ENCODE measurements around the gene C19orf25. TPM values are rescaled to one million over a fixed set of nuclear protein-coding genes. Genes with fewer than 3 reads are reported as not detected.

C19orf25 gene
- total RNA-seq, 1 donor from 2014 or later = 38.0 TPM

DNA sequence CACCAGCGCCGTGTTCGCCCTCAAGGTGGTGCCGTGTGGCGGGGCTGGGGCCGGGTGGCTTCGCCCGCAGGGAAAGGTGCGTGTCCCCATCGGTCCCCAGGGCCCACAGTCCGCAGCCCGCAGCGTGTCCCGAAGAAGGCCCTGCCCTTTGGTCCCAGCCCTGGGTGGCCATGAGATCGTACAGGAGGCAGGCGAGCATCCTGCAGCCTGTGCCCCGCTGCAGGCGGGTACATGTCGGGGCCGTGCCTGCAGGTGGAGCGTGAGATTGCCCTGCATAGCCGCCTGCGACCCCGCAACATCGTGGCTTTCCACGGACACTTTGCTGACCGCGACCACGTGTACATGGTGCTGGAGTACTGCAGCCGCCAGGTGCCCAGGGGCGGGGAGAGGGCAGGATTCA is 46.3 kb upstream of the C19orf25 start:
- Mint-ChIP-seq H3K36me3 (ENCODE audit: unreplicated experiment) (no peaks in the 10 kb centered on the region), H3K4me3 (ENCODE audit: unreplicated experiment) (no peak overlapping the region), H3K27ac (ENCODE audit: unreplicated experiment) (no peak overlapping the region), H3K27me3 (ENCODE audit: unreplicated experiment) (peaks cover 21% of the 10 kb centered on the region), H3K4me1 (ENCODE audit: unreplicated experiment) (peaks cover 4% of the 10 kb centered on the region), H3K9me3 (ENCODE audit: unreplicated experiment) (no peaks in the 10 kb centered on the region)
- TF ChIP-seq, protein P1, sequence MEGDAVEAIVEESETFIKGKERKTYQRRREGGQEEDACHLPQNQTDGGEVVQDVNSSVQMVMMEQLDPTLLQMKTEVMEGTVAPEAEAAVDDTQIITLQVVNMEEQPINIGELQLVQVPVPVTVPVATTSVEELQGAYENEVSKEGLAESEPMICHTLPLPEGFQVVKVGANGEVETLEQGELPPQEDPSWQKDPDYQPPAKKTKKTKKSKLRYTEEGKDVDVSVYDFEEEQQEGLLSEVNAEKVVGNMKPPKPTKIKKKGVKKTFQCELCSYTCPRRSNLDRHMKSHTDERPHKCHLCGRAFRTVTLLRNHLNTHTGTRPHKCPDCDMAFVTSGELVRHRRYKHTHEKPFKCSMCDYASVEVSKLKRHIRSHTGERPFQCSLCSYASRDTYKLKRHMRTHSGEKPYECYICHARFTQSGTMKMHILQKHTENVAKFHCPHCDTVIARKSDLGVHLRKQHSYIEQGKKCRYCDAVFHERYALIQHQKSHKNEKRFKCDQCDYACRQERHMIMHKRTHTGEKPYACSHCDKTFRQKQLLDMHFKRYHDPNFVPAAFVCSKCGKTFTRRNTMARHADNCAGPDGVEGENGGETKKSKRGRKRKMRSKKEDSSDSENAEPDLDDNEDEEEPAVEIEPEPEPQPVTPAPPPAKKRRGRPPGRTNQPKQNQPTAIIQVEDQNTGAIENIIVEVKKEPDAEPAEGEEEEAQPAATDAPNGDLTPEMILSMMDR (IDR thresholded peaks at IDR 0.05) = no peak
- DNase-seq (ENCODE audit: extremely low spot score, unreplicated experiment) = no peak

DNA sequence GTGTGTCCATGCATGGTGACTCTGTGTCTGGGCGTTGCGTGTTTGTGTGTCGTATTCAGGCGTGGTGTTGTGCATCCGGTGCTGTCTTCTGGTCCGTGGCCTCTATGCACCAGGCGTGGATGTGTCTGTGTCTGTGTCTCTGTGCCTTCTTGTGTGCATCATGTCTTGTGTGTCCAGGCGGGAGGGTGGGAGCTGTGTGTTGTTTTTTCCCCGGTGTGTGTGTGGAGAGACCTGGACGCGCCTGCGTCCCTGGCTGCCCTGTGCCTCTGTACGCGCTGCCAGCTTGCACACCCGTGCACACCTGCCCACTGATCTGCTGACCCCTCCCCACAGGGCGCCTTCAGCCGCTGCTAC is 45.9 kb upstream of the C19orf25 start:
- H3K4me1 Mint-ChIP-seq (ENCODE audit: unreplicated experiment) = peaks cover 4% of the 10 kb centered on the region
- H3K4me3 Mint-ChIP-seq (ENCODE audit: unreplicated experiment) = peak overlapping the region; percentile 36
- H3K27ac Mint-ChIP-seq (ENCODE audit: unreplicated experiment) = no peak overlapping the region
- H3K9me3 Mint-ChIP-seq (ENCODE audit: unreplicated experiment) = no peaks in the 10 kb centered on the region
- TF ChIP-seq, protein P1 (IDR thresholded peaks at IDR 0.05) = no peak
- no peak for DNase-seq (ENCODE audit: extremely low spot score, unreplicated experiment)
- peaks cover 18% of the 10 kb centered on the region for H3K27me3 Mint-ChIP-seq (ENCODE audit: unreplicated experiment)
- no peaks in the 10 kb centered on the region for H3K36me3 Mint-ChIP-seq (ENCODE audit: unreplicated experiment)

DNA sequence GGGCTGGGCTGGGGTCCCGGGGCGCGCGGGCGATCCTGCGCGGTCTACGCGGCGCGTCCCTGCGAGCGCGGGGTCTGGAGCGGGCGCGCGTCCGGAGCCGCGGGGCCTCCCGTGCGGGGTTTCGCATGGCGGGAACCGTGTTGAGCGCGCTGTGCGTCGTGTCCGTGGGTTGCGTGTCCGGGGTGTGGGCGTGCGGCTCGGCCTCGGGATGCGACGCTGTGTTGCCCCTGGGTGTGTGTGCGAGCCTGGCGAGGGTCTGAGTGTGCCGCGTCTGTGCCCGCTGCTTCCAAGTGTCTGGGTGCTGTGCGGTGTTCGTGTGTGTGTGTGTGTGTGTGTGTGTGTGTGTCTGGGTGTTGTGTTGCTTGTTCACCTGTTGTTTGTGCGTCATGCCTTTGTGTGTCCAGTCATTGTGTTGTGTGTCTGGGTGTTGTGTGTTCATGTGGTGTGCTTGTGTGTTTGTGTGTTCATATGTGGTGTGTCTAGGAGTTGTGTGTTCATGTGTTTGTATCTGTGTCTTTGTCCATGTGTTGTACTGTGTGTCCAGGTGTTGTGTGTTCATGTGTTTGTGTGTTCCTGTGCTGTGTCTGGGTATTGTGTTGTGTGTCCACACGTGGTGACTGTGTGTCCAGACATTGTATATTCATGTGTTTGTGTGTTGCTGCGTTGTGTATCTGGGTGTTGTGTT is 45.4 kb upstream of the C19orf25 start:
- Mint-ChIP-seq H3K36me3 (ENCODE audit: unreplicated experiment) (no peaks in the 10 kb centered on the region), H3K4me1 (ENCODE audit: unreplicated experiment) (peaks cover 4% of the 10 kb centered on the region), H3K4me3 (ENCODE audit: unreplicated experiment) (peak overlapping the region; percentile 36), H3K9me3 (ENCODE audit: unreplicated experiment) (no peaks in the 10 kb centered on the region), H3K27me3 (ENCODE audit: unreplicated experiment) (peaks cover 17% of the 10 kb centered on the region), H3K27ac (ENCODE audit: unreplicated experiment) (no peak overlapping the region)
- DNase-seq (ENCODE audit: extremely low spot score, unreplicated experiment) = no peak
- TF ChIP-seq, protein P1 (IDR thresholded peaks at IDR 0.05) = no peak

DNA sequence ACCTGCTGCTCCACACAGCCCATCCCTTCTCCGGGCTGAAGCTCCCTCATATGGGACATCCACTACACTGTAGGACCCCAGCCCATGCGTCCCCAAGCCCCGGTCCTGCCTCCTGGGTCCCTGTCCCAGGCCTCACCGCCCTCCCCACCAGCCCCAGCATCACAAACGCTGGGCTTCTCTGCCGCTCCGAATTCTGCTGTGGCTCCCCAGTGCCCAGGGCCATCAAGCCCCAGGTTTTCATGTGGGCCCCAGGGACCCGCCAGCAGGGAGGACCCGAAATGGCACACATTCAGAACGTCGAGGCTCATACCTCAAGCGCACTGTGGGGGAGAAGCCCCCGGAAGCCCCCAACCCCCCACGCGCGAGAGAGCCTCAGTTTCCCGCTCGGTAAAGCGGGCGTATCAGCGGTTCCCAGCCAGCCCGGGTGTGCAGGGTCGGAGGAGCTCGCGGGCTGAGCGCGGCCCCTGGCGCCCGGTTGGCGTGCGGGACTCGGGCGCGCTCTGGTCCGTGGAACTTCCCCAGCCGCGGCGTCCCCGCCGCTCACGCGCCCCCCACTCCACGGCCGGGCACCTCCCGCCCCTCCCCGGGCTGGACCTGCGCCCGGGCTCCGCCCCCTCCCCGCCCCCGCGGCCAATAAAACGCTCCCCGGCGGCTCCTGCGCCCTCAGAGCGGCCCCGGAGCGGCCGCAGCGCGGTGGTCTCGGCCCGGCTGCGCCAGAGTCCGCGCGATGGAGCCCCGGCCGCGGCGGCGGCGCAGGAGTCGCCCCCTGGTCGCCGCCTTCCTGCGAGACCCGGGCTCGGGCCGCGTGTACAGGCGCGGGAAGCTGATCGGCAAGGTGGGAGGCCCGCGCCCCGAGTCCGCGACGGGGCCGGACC is 44.6 kb upstream of the C19orf25 start, which contains the start of gene PLK5:
TSS of gene PLK5 (plus strand) at position 666 of the 875 bp plus-strand sequence. CDS start 2,920 bp downstream, outside the sequence.
- TF ChIP-seq, protein P1 (IDR thresholded peaks at IDR 0.05) = no peak
- no peaks in the 10 kb centered on the region for H3K36me3 Mint-ChIP-seq (ENCODE audit: unreplicated experiment)
- H3K9me3 Mint-ChIP-seq (ENCODE audit: unreplicated experiment) = no peaks in the 10 kb centered on the region
- H3K4me1 Mint-ChIP-seq (ENCODE audit: unreplicated experiment) = peaks cover 4% of the 10 kb centered on the region
- H3K4me3 Mint-ChIP-seq (ENCODE audit: unreplicated experiment) = peak within 1 kb of the TSS; percentile 36
- H3K27ac Mint-ChIP-seq (ENCODE audit: unreplicated experiment) = no peak within 1 kb of the TSS
- peaks cover 17% of the 10 kb centered on the region for H3K27me3 Mint-ChIP-seq (ENCODE audit: unreplicated experiment)
- no peak for DNase-seq (ENCODE audit: extremely low spot score, unreplicated experiment)

DNA sequence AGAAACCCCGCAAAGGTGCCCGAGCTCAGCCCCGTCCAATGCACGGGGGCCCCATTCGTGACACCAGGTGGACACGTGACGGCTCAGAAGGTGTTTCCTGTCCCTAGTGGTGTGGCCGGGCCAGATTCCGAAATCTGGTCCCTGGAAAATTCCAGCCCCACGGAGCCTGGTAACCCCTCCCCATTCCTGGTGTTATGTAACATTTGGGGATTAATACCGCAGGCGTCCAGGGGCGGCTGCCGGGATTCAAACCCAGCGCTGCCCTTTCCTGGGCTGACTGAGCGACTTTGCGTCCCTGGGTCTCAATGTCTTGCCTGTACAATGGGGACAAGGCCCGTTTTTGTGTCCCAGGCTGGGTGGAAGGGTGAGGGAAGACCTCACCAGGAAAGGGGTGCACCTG is 43.8 kb upstream of the C19orf25 start:
- Mint-ChIP-seq H3K36me3 (ENCODE audit: unreplicated experiment) (no peaks in the 10 kb centered on the region), H3K4me3 (ENCODE audit: unreplicated experiment) (no peak overlapping the region), H3K9me3 (ENCODE audit: unreplicated experiment) (no peaks in the 10 kb centered on the region), H3K27ac (ENCODE audit: unreplicated experiment) (no peak overlapping the region), H3K27me3 (ENCODE audit: unreplicated experiment) (peaks cover 17% of the 10 kb centered on the region), H3K4me1 (ENCODE audit: unreplicated experiment) (peaks cover 4% of the 10 kb centered on the region)
- DNase-seq (ENCODE audit: extremely low spot score, unreplicated experiment) = no peak
- TF ChIP-seq, protein P1 (IDR thresholded peaks at IDR 0.05) = no peak
